ENCODE measurements around the gene GALNTL6.

GALNTL6 gene

DNA sequence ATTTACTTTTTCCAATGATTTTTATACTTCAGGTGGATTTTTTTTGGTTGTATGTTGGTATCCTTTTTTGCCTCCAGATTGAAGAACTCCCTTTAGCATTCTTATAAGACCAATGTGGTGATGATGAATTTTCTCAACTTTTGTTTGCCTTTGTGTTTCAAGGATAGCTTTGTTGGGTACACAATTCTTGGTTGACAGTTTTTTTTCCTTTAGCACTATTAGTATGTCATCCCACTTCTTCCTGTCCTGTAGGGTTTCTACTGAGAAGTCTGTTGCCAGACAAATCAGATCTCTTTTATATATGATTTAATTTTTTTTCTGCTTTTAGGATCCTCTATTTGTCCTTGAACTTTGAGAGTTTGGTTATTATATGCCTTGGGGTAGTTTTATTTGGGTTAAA, 892.4 kb downstream of the GALNTL6 start:
- DNase-seq (ENCODE audit: extremely low read depth, low read depth), result no peak
- TF ChIP-seq, protein P1, sequence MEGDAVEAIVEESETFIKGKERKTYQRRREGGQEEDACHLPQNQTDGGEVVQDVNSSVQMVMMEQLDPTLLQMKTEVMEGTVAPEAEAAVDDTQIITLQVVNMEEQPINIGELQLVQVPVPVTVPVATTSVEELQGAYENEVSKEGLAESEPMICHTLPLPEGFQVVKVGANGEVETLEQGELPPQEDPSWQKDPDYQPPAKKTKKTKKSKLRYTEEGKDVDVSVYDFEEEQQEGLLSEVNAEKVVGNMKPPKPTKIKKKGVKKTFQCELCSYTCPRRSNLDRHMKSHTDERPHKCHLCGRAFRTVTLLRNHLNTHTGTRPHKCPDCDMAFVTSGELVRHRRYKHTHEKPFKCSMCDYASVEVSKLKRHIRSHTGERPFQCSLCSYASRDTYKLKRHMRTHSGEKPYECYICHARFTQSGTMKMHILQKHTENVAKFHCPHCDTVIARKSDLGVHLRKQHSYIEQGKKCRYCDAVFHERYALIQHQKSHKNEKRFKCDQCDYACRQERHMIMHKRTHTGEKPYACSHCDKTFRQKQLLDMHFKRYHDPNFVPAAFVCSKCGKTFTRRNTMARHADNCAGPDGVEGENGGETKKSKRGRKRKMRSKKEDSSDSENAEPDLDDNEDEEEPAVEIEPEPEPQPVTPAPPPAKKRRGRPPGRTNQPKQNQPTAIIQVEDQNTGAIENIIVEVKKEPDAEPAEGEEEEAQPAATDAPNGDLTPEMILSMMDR (IDR thresholded peaks at IDR 0.05; ENCODE audit: low read depth, low read length), result no peak

DNA sequence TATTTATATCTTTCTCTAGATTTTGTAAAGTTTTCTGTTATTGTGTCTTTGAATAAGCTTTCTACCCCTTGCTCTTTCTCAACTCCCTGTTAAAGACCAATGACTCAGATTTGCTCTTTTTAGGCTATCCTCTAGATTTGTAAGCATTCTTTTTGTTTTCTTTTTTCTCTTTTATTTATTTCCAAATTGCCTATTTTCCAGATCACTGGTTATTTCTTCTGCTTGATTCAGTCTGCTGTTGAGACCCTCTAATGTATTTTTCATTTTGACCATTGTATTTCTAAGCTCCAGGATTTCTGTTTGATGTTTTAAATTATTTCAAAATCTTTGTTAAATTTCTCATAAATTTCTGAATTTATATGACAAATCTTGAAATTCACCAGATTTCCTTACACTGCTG, 892.8 kb downstream of the GALNTL6 start:
- DNase-seq (ENCODE audit: extremely low read depth, low read depth), result no peak
- TF ChIP-seq, protein P1 (IDR thresholded peaks at IDR 0.05; ENCODE audit: low read depth, low read length), result no peak

DNA sequence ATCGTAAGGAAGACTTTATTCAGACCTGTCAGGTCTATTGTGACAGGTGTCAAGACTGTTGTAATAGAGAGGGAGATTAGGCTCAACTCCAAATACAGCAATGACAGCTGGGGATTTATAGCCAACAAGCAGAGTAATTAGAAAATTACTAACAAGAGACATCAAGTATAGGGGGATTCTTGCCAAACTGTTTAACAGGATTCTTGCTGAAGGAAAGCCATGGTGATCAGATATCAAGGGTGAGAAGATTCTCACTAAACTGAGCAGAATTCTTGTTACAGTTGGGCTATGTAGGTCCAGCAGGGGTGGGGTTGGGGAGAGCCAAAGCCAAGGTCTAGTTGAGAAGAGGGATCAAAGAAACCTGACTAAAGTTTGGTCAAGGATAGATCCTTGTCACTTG, 894.4 kb downstream of the GALNTL6 start:
- TF ChIP-seq, protein P1 (IDR thresholded peaks at IDR 0.05; ENCODE audit: low read depth, low read length), result no peak
- no peak for DNase-seq (ENCODE audit: extremely low read depth, low read depth)

DNA sequence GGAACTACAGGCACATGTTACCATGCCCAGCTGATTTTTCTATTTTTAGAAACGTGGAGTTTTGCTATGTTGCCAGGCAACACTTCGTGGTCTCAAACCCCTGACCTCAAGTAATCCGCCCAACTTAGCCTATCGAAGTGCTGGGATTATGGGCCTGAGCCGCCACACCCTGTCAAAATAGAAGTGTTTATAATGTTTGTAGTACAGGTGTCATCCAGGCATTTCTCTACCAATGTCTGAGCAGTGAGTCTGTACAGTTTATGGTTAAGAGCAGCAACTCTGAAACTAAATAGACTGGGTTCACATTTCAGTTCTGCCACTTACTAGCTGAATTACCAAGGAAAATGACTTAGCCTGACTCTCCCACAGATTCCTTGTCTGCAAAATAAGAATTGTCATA, 895.0 kb downstream of the GALNTL6 start:
- TF ChIP-seq, protein P1 (IDR thresholded peaks at IDR 0.05; ENCODE audit: low read depth, low read length), result no peak
- no peak for DNase-seq (ENCODE audit: extremely low read depth, low read depth)

DNA sequence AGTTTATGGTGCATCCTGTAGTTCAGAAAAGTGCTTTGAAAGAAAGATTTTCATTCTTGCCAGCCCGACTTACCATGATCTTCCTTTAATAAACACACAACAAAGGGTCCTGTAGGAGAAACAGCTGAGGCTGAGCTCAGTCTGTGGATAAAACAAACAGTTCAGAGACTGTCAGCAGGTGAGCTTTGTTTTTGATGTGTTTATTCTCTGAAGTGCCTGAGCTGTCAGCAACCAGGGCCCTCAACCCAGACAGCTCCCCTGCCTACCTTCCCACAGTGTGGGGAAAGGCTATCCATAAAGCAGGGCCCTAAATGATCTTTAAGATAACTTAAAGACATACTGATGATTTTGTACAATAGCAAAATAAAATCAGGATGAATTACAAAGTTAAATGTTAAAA, 896.2 kb downstream of the GALNTL6 start:
- TF ChIP-seq, protein P1 (IDR thresholded peaks at IDR 0.05; ENCODE audit: low read depth, low read length), result no peak
- DNase-seq (ENCODE audit: extremely low read depth, low read depth), result no peak

DNA sequence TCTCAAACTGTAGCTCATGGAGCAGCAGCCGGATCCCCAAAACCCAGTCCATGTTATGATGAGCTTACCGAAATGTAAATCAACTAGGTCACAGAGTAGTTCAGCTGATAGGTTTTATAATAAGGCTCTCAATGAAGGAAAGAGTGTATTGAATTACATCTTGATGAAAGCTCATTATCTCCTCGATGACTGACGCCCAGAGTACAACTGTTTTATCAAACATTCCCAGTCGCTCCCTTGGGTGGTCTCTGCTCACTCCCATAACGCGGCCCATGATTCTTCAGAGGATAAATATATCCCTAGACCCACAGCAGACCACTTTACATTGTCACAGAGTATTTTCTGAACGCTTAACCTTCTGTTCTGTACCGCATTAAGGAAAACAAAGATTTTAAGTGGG, 903.1 kb downstream of the GALNTL6 start:
- DNase-seq (ENCODE audit: extremely low read depth, low read depth), result no peak
- TF ChIP-seq, protein P1 (IDR thresholded peaks at IDR 0.05; ENCODE audit: low read depth, low read length), result no peak

DNA sequence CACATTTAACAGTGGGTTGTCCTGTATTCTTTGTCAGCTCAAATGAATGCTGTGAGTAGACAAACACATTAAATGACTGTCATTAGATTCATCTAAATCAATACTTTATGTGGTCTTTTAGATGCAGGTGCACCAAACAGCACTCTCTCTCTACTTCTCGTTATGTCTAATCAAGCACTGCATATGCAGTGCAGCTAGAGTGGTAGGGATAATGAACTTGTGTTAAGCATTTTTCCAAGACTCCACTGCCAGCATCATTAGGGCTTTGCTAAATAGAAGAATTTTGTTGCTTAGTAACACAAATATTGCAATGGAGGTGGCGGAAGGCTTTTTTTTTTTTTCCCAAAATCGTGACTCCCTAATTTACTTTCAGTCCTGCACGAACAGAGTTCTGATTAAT, 908.5 kb downstream of the GALNTL6 start:
- TF ChIP-seq, protein P1 (IDR thresholded peaks at IDR 0.05; ENCODE audit: low read depth, low read length), result no peak
- no peak for DNase-seq (ENCODE audit: extremely low read depth, low read depth)

Measured in AG09319 (cell line).